ENCODE data around the gene ZNF274.

ZNF274 gene

GRCh38 chr19:58212336-58213074 is 29.6 kb downstream of the ZNF274 start:
- no peak for TF ChIP-seq CTCF (IDR thresholded peaks at IDR 0.05)
- DNase-seq (ENCODE audit: low spot score): no peak
- Histone ChIP-seq H3K27ac (no peak overlapping the region), H3K4me3 (peak overlapping the region; percentile 38)

- no peak for DNase-seq (ENCODE audit: low spot score)
- Histone ChIP-seq H3K4me3 (peak overlapping the region; percentile 38), H3K27ac (no peak overlapping the region)
- TF ChIP-seq CTCF (IDR thresholded peaks at IDR 0.05): no peak
These were observed 30.2 kb downstream of the ZNF274 start for GRCh38 chr19:58213075-58213369.

GRCh38 chr19:58217069-58217481 is 34.2 kb downstream of the ZNF274 start:
- no peak for TF ChIP-seq CTCF (IDR thresholded peaks at IDR 0.05)
- no peak overlapping the region for H3K4me3 ChIP-seq
- no peak overlapping the region for H3K27ac ChIP-seq
- DNase-seq (ENCODE audit: low spot score): no peak

GRCh38 chr19:58217607-58218391 is 34.9 kb downstream of the ZNF274 start:
- no peak for TF ChIP-seq CTCF (IDR thresholded peaks at IDR 0.05)
- Histone ChIP-seq H3K4me3 (no peak overlapping the region), H3K27ac (no peak overlapping the region)
- DNase-seq (ENCODE audit: low spot score): no peak

- no peak for DNase-seq (ENCODE audit: low spot score)
- no peak for TF ChIP-seq CTCF (IDR thresholded peaks at IDR 0.05)
- Histone ChIP-seq H3K4me3 (no peak overlapping the region), H3K27ac (no peak overlapping the region)
These were observed 36.0 kb downstream of the ZNF274 start for GRCh38 chr19:58218899-58219298.

- no peak for TF ChIP-seq CTCF (IDR thresholded peaks at IDR 0.05)
- DNase-seq (ENCODE audit: low spot score): no peak
- peak overlapping the region; percentile 89 for H3K4me3 ChIP-seq
- peak overlapping the region; percentile 46 to 76 for H3K27ac ChIP-seq
These were observed 45.2 kb downstream of the ZNF274 start for GRCh38 chr19:58227964-58228584.

Measured in coronary artery (tissue), 2 donors.